Immature natural killer cell (primary cell): ENCODE results near the gene SLC1A6. TPM values are rescaled to one million over a fixed set of nuclear protein-coding genes. Genes with fewer than 3 reads are reported as not detected.

Experiments used
- DNase-seq, 3 donors: peaks; one replicate each; pipeline ENCODE4 v3.0.0; 2022; ENCODE audit warnings: mixed read lengths in 1 of 3
- H3K27ac Mint-ChIP-seq, 6 donors: one replicate each; pipeline ENCODE4 v1.8.0; 2020; ENCODE audit warnings: mixed read lengths in 6 of 6, mild to moderate bottlenecking in 5 of 6, inconsistent platforms in 4 of 6, moderate library complexity in 3 of 6
- H3K27me3 Mint-ChIP-seq, 3 donors: one replicate each; pipeline ENCODE4 v1.8.0; 2020 to 2021; ENCODE audit warnings: low read depth in 3 of 3, mild to moderate bottlenecking in 3 of 3, mixed read lengths in 3 of 3, moderate library complexity in 3 of 3, inconsistent platforms in 1 of 3
- H3K36me3 Mint-ChIP-seq, 3 donors: one replicate each; pipeline ENCODE4 v1.8.0; 2020; ENCODE audit warnings: mixed read lengths in 3 of 3, inconsistent platforms in 2 of 3, mild to moderate bottlenecking in 2 of 3
- H3K4me1 Mint-ChIP-seq, 2 donors: one replicate each; pipeline ENCODE4 v1.8.0; 2020; ENCODE audit warnings: inconsistent platforms in 2 of 2, mild to moderate bottlenecking in 2 of 2, mixed read lengths in 2 of 2, moderate library complexity in 1 of 2
- H3K4me3 Mint-ChIP-seq, 5 donors: one replicate each; pipeline ENCODE4 v1.8.0; 2020; ENCODE audit warnings: mild to moderate bottlenecking in 5 of 5, mixed read lengths in 5 of 5, inconsistent platforms in 3 of 5, moderate library complexity in 3 of 5
- H3K9me3 Mint-ChIP-seq, 6 donors: one replicate each; pipeline ENCODE4 v1.8.0; 2020; ENCODE audit warnings: mild to moderate bottlenecking in 6 of 6, mixed read lengths in 6 of 6, inconsistent platforms in 4 of 6, moderate library complexity in 3 of 6
- polyA plus RNA-seq, 3 donors: library from polyadenylated mRNA; unstranded; fragments of 300-500 nt; fragmentation: Illumina TruSeq; gene quantifications; one replicate each; pipeline ENCODE4 v1.2.3, GENCODE V29; 2021

SLC1A6 gene
- polyA plus RNA-seq, 3 donors from 2014 or later, result not detected

DNA sequence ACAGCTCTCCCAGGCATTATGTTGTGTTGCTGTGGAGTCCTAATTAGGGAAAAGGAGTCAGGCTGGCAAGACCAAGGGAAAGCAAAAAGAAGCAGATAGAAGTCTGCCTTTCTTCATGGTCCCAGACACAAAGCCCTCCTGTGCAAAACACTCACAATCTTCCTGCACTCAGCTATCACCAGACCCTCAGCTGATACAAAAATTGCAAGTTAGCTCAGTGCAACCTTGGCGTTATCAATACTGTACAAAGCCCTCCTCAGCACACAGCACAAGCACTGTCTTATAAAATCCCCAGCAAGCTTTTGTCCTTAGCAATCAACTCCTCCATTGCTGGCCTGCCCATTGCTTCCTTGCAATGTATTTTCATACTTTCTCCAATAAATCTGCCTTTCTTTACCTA lies 35.2 kb downstream of the SLC1A6 start:
- H3K4me1 Mint-ChIP-seq, result peaks cover 0 to 3% of the 10 kb centered on the region in 2 donors
- H3K27ac Mint-ChIP-seq, result no peak overlapping the region
- H3K36me3 Mint-ChIP-seq, result no peaks in the 10 kb centered on the region
- DNase-seq, result no peak
- H3K27me3 Mint-ChIP-seq, result peaks cover 0 to 10% (median 6%) of the 10 kb centered on the region in 3 donors
- H3K4me3 Mint-ChIP-seq, result no peak overlapping the region
- no peaks in the 10 kb centered on the region for H3K9me3 Mint-ChIP-seq

DNA sequence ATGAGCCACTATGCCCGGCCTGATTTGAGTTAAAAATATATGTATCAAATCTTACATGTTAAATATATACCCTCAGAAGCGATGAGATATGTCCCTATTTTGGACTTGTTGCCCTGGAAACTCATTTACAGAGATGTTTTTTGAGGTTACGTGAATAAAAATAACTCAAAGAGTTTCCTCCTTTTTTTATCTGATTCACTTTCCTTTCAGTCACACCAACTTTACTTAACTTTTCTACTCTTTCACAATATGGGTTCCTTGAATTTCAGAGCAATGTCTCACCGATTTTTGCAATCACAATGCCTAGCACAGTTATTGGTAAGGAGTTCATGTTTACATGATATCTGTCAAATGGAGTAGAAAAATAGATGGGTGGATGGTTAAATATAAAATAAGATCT lies 36.1 kb downstream of the SLC1A6 start:
- H3K27me3 Mint-ChIP-seq, result peaks cover 0 to 10% (median 6%) of the 10 kb centered on the region in 3 donors
- no peak overlapping the region for H3K27ac Mint-ChIP-seq
- DNase-seq, result no peak
- H3K4me3 Mint-ChIP-seq, result no peak overlapping the region
- no peaks in the 10 kb centered on the region for H3K36me3 Mint-ChIP-seq
- H3K4me1 Mint-ChIP-seq, result peaks cover 0 to 3% of the 10 kb centered on the region in 2 donors
- H3K9me3 Mint-ChIP-seq, result no peaks in the 10 kb centered on the region

DNA sequence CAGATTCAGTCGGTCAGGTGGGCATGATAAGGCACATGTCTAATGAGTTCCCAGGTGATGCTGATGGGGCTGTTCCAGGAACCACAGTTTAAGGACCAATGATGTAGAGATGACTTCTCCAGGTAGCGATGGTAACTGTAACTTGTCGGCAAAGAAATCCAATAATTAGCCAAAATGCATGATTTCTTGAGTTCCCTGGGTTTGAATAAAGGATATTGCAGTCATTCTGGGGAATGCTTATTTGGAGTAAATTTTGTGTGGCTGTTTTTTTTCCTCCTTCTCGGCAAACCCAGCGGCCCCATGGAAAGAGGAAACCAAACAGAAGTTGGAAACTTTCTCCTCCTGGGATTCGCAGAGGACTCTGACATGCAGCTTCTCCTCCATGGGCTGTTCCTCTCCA lies 38.5 kb downstream of the SLC1A6 start, which contains the start of gene OR7C2:
TSS of gene OR7C2 (plus strand) at position 301 of the 400 bp plus-strand sequence. CDS start at position 301, 0 bp downstream.
- H3K36me3 Mint-ChIP-seq, result no peaks in the 10 kb centered on the region
- peaks cover 2 to 6% (median 5%) of the 10 kb centered on the region in 3 donors for H3K27me3 Mint-ChIP-seq
- no peaks in the 10 kb centered on the region for H3K9me3 Mint-ChIP-seq
- DNase-seq, result no peak
- H3K4me1 Mint-ChIP-seq, result peaks cover 0 to 3% of the 10 kb centered on the region in 2 donors
- no peak within 1 kb of the TSS for H3K4me3 Mint-ChIP-seq
- no peak within 1 kb of the TSS for H3K27ac Mint-ChIP-seq

DNA sequence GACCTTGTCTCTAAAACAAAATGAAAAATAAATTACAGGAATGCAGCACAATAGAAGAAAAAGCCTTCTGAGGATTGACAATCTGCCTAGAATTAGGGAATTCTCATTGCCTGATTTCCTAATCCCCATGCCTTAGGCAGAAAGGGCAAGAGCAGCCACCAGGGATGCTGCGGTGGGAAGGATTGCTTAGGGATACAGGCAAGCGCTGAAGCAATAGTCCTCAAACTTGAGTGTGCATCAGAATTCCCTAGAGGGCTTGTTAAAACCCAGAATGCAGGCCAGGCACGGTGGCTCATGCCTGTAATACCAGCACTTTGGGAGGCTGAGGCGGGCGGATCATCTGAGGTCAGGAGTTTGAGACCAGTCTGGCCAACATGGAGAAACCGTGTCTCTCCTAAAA lies 39.4 kb downstream of the SLC1A6 start:
- H3K9me3 Mint-ChIP-seq, result no peaks in the 10 kb centered on the region
- no peaks in the 10 kb centered on the region for H3K36me3 Mint-ChIP-seq
- no peak overlapping the region for H3K27ac Mint-ChIP-seq
- H3K4me3 Mint-ChIP-seq, result no peak overlapping the region
- H3K4me1 Mint-ChIP-seq, result peaks cover 0 to 3% of the 10 kb centered on the region in 2 donors
- peaks cover 5 to 7% (median 6%) of the 10 kb centered on the region in 3 donors for H3K27me3 Mint-ChIP-seq
- DNase-seq, result no peak

DNA sequence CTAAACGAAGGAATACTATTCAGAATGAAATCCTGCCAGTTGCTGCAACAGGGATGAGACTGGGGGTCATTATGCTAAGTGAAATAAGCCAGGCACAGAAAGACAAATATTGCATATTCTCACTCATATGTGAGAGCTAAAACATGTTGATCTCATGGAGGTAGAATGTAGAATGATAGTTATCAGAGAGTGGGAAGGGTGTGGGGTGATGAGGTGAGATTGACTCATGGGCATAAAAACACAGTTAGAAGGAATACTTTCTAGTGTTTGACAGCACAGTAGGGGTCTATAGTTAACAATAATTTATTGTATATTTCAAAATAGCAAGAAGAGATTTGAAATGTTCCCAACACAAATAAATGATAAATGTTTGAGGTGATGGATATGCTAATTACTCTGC lies 46.2 kb downstream of the SLC1A6 start:
- H3K4me1 Mint-ChIP-seq, result no peaks in the 10 kb centered on the region
- no peak overlapping the region for H3K27ac Mint-ChIP-seq
- H3K36me3 Mint-ChIP-seq, result no peaks in the 10 kb centered on the region
- DNase-seq, result no peak
- H3K9me3 Mint-ChIP-seq, result peaks cover 0 to 1% (median 0%) of the 10 kb centered on the region in 6 donors
- H3K4me3 Mint-ChIP-seq, result no peak overlapping the region
- peaks cover 0 to 7% (median 4%) of the 10 kb centered on the region in 3 donors for H3K27me3 Mint-ChIP-seq

DNA sequence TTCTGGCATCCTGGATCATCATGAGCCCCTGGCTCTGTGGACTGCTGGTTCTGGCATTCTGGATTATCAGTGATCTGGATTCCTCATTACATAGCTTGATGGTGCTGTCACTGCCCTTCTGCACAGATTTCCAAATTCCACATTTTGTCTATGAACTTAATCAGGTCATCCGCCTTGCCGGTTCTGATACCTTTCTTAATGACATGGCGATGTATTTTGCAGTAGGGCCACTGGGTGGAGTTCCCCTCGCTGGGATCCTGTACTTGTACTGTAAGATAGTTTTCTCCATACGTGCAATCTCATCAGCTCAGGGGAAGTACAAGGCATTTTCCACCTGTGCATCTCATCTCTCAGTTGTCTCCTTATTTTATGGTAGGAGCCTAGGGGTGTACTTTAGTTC lies 62.8 kb downstream of the SLC1A6 start:
- Mint-ChIP-seq H3K27me3 (peaks cover 4 to 8% (median 6%) of the 10 kb centered on the region in 3 donors), H3K36me3 (no peaks in the 10 kb centered on the region), H3K27ac (no peak overlapping the region), H3K9me3 (no peaks in the 10 kb centered on the region), H3K4me1 (no peaks in the 10 kb centered on the region), H3K4me3 (no peak overlapping the region)
- DNase-seq, result no peak

DNA sequence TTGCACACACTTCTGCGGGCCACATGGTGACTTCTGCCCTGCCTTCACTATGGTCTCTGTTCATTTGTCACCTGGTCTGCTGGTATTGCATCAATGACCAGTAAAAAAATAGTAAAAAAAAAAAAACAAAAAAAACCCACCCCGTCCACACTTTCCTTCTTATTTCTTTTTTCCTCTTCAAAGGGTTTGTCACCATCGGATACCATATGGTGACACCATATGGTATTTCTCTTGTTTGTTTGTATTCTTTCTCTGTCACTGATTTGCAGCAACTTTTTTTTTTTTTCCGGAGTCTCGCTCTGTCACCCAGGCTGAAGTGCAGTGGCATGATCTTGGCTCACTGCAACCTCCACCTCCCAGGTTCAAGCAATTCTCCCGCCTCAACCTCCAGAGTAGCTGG lies 64.5 kb downstream of the SLC1A6 start:
- DNase-seq, result no peak
- no peak overlapping the region for H3K4me3 Mint-ChIP-seq
- no peaks in the 10 kb centered on the region for H3K4me1 Mint-ChIP-seq
- H3K36me3 Mint-ChIP-seq, result no peaks in the 10 kb centered on the region
- peak overlapping the region in 1 of 6 donors; percentile 36 for H3K27ac Mint-ChIP-seq
- no peaks in the 10 kb centered on the region for H3K9me3 Mint-ChIP-seq
- H3K27me3 Mint-ChIP-seq, result peaks cover 4 to 8% (median 6%) of the 10 kb centered on the region in 3 donors

DNA sequence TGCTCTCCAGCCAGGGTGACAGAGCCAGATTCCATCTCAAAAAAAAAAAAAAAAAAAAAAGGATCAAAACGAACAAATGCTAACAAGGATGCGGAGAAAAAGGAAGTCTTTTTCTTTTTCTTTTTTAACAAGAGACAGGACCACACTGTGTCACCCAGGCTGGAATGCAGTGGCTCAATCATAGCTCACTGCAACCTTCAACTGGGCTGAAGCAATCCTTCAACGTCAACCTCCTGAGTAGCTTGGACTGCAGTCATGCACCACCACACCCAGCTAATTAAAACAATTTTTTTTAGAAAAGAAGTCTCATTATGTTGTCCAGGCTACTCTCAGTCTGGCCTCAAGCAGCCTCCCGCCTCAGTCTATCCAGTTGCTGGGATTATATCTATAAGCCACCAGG lies 73.0 kb downstream of the SLC1A6 start:
- Mint-ChIP-seq H3K4me1 (no peaks in the 10 kb centered on the region), H3K27me3 (peaks cover 0 to 7% (median 4%) of the 10 kb centered on the region in 3 donors)

DNA sequence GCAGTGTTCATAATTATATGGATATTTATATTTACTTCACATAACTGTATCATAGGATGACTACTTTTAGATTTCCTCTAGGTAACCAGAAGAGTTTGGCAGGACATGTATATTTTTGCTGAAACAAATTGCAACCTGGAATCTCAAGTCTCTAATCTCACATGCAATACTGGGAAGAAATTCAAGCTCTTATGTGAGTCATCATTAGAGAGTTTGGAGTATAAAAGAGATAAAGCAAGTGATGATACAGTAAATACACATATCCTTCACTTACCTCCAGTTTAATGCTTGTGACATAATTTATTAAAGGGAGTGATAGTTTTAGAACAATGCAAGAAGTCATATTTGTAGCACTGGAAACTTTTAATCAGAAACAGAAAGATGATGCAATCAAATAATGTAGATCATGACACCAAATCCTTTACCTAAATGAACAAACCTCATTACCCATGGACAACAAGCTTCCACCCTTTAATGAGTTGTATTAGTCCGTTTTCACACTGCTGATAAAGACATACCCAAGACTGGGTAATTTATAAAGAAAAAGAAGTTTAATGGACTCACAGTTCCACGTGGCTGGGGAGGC lies 77.9 kb downstream of the SLC1A6 start:
- H3K27me3 Mint-ChIP-seq, result peaks cover 5 to 10% (median 7%) of the 10 kb centered on the region in 3 donors
- H3K9me3 Mint-ChIP-seq, result no peaks in the 10 kb centered on the region
- H3K27ac Mint-ChIP-seq, result no peak overlapping the region
- H3K36me3 Mint-ChIP-seq, result no peaks in the 10 kb centered on the region
- H3K4me3 Mint-ChIP-seq, result no peak overlapping the region
- H3K4me1 Mint-ChIP-seq, result no peaks in the 10 kb centered on the region
- no peak for DNase-seq

More for the DNA sequence above, 73.0 kb downstream of the SLC1A6 start:
- Mint-ChIP-seq H3K36me3 (no peaks in the 10 kb centered on the region), H3K4me3 (no peak overlapping the region), H3K27ac (no peak overlapping the region), H3K9me3 (no peaks in the 10 kb centered on the region)
- no peak for DNase-seq

Other genes with a start within 250 kb of the SLC1A6 start
- gene ADGRE2, start 201.3 kb downstream of the SLC1A6 start, polyA plus RNA-seq, result under 1 TPM in 2 of 3 donors, not detected in 1; 0.17 to 0.32 TPM
- not detected for gene OR7A5, start 144.7 kb downstream of the SLC1A6 start, polyA plus RNA-seq
- not detected for gene OR7C1, start 144.7 kb downstream of the SLC1A6 start, polyA plus RNA-seq
- not detected for gene OR7A10, start 130.9 kb downstream of the SLC1A6 start, polyA plus RNA-seq
- gene OR7A17, start 93.7 kb downstream of the SLC1A6 start, polyA plus RNA-seq, result not detected
- not detected for gene OR7C2, start 38.4 kb downstream of the SLC1A6 start, polyA plus RNA-seq
- not detected for gene CASP14, start 69.6 kb upstream of the SLC1A6 start, polyA plus RNA-seq
- gene OR1I1, start 102.3 kb upstream of the SLC1A6 start, polyA plus RNA-seq, result not detected
- not detected for gene SYDE1, start 127.5 kb upstream of the SLC1A6 start, polyA plus RNA-seq
- gene NOTCH3, start 221.1 kb upstream of the SLC1A6 start, polyA plus RNA-seq, result not detected